ENCODE measurements around the gene PTPRG.

DNA sequence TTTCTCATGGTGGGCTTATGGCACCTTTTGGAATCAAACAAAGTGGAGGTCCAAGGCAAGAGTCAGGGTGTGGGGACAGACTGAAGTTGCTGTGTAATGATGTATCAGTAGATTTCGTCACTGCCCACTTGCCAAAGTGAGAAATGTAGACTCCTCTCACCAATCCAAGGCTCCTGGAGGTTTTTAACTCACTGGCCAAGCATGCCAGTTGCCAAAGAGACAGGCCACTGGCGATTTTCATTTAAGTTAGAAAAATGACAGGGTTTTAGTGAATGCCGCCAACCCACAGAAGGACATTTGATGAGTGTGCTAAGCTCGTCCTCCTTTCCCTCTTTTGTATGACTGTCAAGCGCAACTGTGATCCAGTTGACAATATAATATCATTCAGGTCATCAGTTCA lies 602.8 kb downstream of the PTPRG start:
- TF ChIP-seq NFYA (IDR thresholded peaks at IDR 0.05; ENCODE audit: borderline replicate concordance, low read depth, low read length), result no peak
- TF ChIP-seq EZH2 (IDR thresholded peaks at IDR 0.05; ENCODE audit: borderline replicate concordance, control insufficient read depth, low read depth, low read length), result no peak
- no peak for TF ChIP-seq TAF1 (IDR thresholded peaks at IDR 0.05; ENCODE audit: borderline replicate concordance, low read depth, low read length)
